Breast epithelium (tissue), 4 donors: ENCODE data around the gene CPSF4L. TPM values are rescaled to one million over a fixed set of nuclear protein-coding genes. Genes with fewer than 3 reads are reported as not detected.
"Not testable (repeated sequence)": the region's sequence is repeated elsewhere in the genome, so short reads cannot be mapped to it uniquely, and the experiment has no call there.

Experiments used
- DNase-seq, 2 donors: peaks; one replicate each; pipeline ENCODE4 v3.0.0-alpha.2; 2019; ENCODE audit warnings: low spot score in 2 of 2
- H3K27ac ChIP-seq, 2 donors: fragments of 200-600 bp; sonication (generic) in 1 of 2; one replicate each; pipeline ENCODE4 v1.5.1; 2016 to 2019; ENCODE audit warnings: mild to moderate bottlenecking in 1 of 2
- H3K27me3 ChIP-seq, 2 donors: fragments of 200-600 bp; sonication (generic) in 1 of 2; one replicate each; pipeline versions ENCODE4 v1.5.1 to v1.6.0; 2017 to 2019; ENCODE audit warnings: control low read depth in 1 of 2, mild to moderate bottlenecking in 1 of 2
- H3K36me3 ChIP-seq: fragments of 200-600 bp; one replicate; pipeline ENCODE4 v1.5.1; 2019
- H3K4me1 ChIP-seq, 2 donors: fragments of 200-600 bp; sonication (generic); one replicate each; pipeline ENCODE4 v1.5.1; 2016 to 2019; ENCODE audit warnings: control low read depth in 1 of 2
- H3K4me3 ChIP-seq, 3 donors: fragments of 200-600 bp; sonication (generic); 1 replicate in 2 of 3; 2 replicates in 1 of 3; pipeline ENCODE4 v1.5.1; 2016 to 2019; ENCODE audit warnings: mild to moderate bottlenecking in 3 of 3, moderate library complexity in 2 of 3
- H3K9me3 ChIP-seq, 2 donors: fragments of 200-600 bp; sonication (generic) in 1 of 2; one replicate each; pipeline ENCODE4 v1.5.1; 2016 to 2019; ENCODE audit warnings: control low read depth in 1 of 2
- POLR2A ChIP-seq: fragments of 450-650 bp; IDR thresholded peaks from one replicate; pipeline ENCODE4 v1.6.1; 2016; ENCODE audit warnings: antibody characterized with exemption, mild to moderate bottlenecking, moderate library complexity
- POLR2AphosphoS5 ChIP-seq, 3 donors: sonication (generic); formaldehyde crosslinking; IDR thresholded peaks; one replicate each; pipeline ENCODE4 v1.6.1; 2017; ENCODE audit warnings: antibody characterized with exemption in 3 of 3
- intact Hi-C: fragments of 100-400 bp; cut with DNase I; formaldehyde crosslinking; loops from one replicate; pipeline ENCODE4 v1.15.1; 2023; ENCODE audit warnings: low total_unique reads
- total RNA-seq, 3 donors: library from RNA; depleted of rRNA; stranded (reverse); fragments of >200 nt; gene quantifications; one replicate each; pipeline ENCODE4 v1.1.0, GENCODE V29; 2016
- TF ChIP-seq, protein P1 (sequence below), 3 donors: fragments of 450-650 bp; IDR thresholded peaks; one replicate each; pipeline ENCODE4 v1.5.1; 2016 to 2017; ENCODE audit warnings: antibody characterized with exemption in 3 of 3, mild to moderate bottlenecking in 3 of 3, moderate library complexity in 3 of 3

Gene CPSF4L
- total RNA-seq, 3 donors from 2014 or later, result 0.29 TPM; not detected in 2

DNA sequence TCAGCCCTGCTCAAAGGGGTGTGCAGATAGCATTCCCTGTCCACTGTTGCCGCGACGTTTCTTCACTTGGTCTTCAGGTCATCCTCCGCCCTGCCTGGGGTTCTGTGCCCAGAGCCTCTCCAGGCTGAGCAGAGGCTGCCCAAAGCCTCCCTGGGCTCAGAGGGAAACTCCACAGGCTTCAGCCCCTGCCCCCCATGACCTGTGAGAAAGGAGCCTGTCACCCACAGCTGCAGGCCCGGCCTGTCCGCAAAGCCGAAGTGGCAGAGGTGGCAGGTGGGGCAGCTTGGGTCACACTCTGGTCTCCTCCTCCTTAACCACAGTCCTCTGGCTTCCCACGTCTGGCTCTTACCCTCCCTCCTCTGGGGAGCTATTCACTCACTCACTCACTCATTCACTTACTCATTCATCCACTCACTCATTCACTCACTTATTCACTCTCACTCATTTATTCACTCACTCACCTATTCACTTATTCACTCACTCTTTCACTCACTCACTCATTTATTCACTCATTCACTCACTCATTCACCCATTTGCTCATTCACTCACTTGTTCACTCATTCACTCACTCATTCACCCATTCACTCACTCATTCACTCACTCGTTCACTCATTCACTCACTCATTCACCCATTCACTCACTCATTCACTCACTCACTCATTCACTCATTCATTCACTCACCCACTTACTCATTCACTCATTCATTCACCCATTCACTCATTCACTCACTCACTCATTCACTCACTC, 7.1 kb upstream of the CPSF4L start:
- Histone ChIP-seq H3K27ac (no peak overlapping the region), H3K4me1 (no peaks in the 10 kb centered on the region), H3K4me3 (no peak overlapping the region), H3K27me3 (no peaks in the 10 kb centered on the region), H3K36me3 (no peaks in the 10 kb centered on the region), H3K9me3 (no peaks in the 10 kb centered on the region)
- TF ChIP-seq POLR2A, result no peak
- no peak for TF ChIP-seq POLR2AphosphoS5 (IDR thresholded peaks at IDR 0.05)
- TF ChIP-seq, protein P1, sequence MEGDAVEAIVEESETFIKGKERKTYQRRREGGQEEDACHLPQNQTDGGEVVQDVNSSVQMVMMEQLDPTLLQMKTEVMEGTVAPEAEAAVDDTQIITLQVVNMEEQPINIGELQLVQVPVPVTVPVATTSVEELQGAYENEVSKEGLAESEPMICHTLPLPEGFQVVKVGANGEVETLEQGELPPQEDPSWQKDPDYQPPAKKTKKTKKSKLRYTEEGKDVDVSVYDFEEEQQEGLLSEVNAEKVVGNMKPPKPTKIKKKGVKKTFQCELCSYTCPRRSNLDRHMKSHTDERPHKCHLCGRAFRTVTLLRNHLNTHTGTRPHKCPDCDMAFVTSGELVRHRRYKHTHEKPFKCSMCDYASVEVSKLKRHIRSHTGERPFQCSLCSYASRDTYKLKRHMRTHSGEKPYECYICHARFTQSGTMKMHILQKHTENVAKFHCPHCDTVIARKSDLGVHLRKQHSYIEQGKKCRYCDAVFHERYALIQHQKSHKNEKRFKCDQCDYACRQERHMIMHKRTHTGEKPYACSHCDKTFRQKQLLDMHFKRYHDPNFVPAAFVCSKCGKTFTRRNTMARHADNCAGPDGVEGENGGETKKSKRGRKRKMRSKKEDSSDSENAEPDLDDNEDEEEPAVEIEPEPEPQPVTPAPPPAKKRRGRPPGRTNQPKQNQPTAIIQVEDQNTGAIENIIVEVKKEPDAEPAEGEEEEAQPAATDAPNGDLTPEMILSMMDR (IDR thresholded peaks at IDR 0.05), result no peak
- intact Hi-C loops, result no loop called here
- no peak for DNase-seq

DNA sequence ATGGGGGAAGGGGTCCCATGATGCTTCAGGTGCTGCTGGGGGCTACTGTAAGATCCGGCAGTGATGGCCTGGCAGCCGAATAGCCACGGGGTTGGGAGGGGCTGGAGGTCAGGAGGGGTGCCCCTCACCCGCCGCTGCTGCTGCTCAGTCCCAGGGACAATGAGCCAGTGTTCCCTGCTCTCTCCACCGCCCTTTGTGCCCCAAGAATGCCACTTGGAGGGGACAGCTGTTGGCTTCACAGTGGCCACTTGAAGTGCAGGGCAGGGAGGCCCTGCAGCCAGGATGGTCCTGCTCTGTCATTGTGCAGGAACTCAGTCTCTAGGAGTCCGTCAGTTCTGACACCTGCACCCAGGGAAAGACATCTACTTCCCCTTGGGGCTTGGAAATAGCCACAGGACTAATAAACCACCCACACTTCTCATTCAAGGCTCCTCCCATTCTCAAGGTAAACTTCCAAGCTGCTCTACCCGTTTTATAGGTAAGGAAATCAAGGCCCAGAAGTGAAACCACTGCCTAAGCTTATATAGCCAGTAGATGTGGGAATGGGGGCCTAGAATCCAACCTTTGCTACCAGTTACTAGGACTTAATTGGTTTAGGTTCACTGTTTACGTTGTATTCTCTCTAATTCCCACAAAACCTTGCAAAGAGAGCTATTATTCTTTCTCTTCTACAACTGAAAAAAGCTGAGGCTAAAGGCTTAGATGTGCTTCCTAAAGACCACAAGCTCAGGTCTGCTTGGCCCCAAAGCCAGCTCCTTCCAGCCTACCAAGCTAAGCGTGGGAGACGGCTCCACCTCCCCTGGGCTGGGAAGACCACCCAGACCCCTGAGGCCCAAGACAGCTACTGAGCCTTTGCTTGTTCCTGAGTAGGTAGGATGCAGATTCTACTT, 6.2 kb upstream of the CPSF4L start:
- no peaks in the 10 kb centered on the region for H3K36me3 ChIP-seq
- H3K4me1 ChIP-seq, result no peaks in the 10 kb centered on the region
- H3K27ac ChIP-seq, result peak overlapping the region in 1 of 2 donors; percentile 1
- TF ChIP-seq, protein P1 (IDR thresholded peaks at IDR 0.05), result no peak
- intact Hi-C loops, result no loop called here
- no peaks in the 10 kb centered on the region for H3K27me3 ChIP-seq
- H3K9me3 ChIP-seq, result no peaks in the 10 kb centered on the region
- DNase-seq, result no peak
- H3K4me3 ChIP-seq, result no peak overlapping the region

DNA sequence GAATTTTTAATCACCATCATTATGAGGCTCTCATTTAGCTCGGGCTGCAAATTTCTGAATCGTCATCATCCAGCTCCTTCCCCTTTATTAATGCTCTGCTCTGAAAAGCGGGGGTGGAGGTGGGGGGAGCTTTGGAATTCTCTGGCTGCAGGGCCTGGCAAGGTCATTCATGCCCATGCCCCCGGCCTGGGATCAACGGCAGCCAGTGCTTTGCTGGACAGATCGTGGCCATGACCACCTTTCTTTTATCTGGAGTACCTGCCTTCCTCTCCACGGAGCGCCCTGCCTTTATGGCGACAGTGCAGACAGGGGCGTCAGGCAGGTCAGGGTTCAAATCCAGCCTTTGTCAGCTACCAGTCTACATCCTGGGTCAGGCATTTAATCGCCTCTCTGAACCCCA, 5.1 kb upstream of the CPSF4L start:
- Histone ChIP-seq H3K4me1 (peaks cover 0 to 2% of the 10 kb centered on the region in 2 donors), H3K27ac (no peak overlapping the region), H3K27me3 (no peaks in the 10 kb centered on the region), H3K4me3 (no peak overlapping the region), H3K36me3 (no peaks in the 10 kb centered on the region), H3K9me3 (no peaks in the 10 kb centered on the region)
- DNase-seq, result no peak
- intact Hi-C loops, result no loop called here
- TF ChIP-seq POLR2A (no peak), POLR2AphosphoS5 (IDR thresholded peaks at IDR 0.05) (no peak)
- TF ChIP-seq, protein P1 (IDR thresholded peaks at IDR 0.05), result no peak

DNA sequence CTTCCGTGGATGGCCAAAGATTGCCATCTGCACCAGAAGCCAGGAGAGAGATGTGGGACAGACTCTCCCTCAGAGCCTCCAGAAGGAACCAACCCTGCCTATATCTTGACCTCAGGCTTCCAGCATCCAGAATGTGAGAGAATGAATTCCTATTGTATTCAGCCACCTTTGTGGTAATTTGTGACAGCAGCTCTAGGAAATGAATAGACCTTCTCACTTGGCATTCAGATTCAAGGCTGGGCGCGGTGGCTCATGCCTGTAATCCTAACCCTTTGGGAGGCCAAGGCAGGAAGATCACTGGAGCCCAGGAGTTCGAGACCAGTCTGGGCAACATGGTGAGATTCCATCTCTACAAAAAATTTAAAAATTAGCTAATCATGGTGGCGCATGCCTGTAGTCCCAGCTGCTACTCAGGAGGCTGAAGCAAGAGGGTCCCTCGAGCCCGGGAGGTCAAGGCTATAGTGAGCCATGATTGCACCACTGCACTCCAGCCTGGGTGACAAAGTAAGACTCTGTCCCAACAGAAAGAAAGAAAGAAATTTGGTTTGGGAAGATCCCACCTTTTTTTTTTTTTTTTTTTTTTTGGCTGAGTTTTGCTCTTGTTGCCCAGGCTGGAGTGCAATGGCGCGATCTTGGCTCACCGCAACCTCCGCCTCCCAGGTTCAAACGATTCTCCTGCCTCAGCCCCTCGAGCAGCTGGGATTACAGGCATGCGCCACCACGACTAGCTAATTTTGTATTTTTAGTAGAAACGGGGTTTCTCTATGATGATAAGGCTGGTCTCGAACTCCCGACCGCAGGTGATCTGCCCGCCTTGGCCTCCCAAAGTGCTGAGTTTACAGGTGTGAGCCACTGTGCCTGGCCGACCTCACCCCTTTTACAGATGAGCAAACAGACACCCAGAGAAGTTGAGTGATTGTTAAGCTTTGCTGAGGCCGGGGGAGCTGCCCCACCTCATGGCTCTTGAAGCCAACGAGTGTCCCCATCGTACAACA, 4.3 kb upstream of the CPSF4L start:
- intact Hi-C loops, result loop anchor here (2.0 kb wide), 1 partner anchor 65 kb away; no protein-coding TSS in a partner anchor
- no peaks in the 10 kb centered on the region for H3K9me3 ChIP-seq

DNA sequence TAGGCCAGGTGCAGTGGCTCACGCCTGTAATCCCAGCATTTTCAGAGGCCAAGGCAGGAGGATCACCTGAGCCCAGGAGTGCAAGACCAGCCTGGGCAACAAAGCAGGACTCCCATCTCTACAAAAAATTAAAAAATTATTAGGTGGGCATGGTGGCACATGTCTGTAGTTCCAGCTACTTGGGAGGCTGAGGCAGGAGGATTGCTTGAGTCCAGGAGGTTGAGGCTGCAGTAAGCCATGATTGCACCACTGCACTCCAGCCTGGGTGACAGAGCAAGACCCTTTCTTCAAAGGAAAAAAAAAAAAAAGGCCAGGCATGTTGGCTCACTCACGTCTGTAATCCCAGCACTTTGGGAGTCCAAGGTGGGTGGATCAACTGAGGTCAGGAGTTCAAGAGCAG, 2.8 kb upstream of the CPSF4L start:
- H3K4me1 ChIP-seq, DNase-seq, H3K36me3 ChIP-seq, H3K9me3 ChIP-seq, H3K27ac ChIP-seq, H3K27me3 ChIP-seq, H3K4me3 ChIP-seq: not testable (repeated sequence)
- intact Hi-C loops, result loop anchor here (2.0 kb wide), 1 partner anchor 66 kb away; no protein-coding TSS in a partner anchor

More for the DNA sequence above, 4.3 kb upstream of the CPSF4L start:
- H3K27me3 ChIP-seq, result no peaks in the 10 kb centered on the region
- H3K36me3 ChIP-seq, result no peaks in the 10 kb centered on the region
- H3K27ac ChIP-seq, result no peak overlapping the region
- DNase-seq, result peak in 1 of 2 donors; percentile 60
- TF ChIP-seq POLR2A (no peak), POLR2AphosphoS5 (IDR thresholded peaks at IDR 0.05) (no peak)
- TF ChIP-seq, protein P1 (IDR thresholded peaks at IDR 0.05), result no peak
- H3K4me1 ChIP-seq, result peaks cover 0 to 4% of the 10 kb centered on the region in 2 donors
- no peak overlapping the region for H3K4me3 ChIP-seq
